MCF 10A (cell line): ENCODE measurements around the gene ATP2A3. TPM values are rescaled to one million over a fixed set of nuclear protein-coding genes. Genes with fewer than 3 reads are reported as not detected.

Experiments
- BruUV-seq: library from RNA; stranded (reverse); fragments of 400-500 nt; replicated peaks from 2 replicates; lab custom pipeline; 2021; lab: Mats Ljungman, UMichigan
- CTCF ChIA-PET: fragments of 300-600 bp; sonication (Branson Sonifier 250); formaldehyde crosslinking; extraction: SDS; loops from one replicate; lab custom pipeline; 2021; ENCODE audit warnings: antibody characterized with exemption, inconsistent platforms; lab: Yijun Ruan, JAX
- POLR2A ChIA-PET: fragments of 300-600, 350-650 bp; sonication (Branson Sonifier 250); formaldehyde crosslinking; extraction: SDS; loops from one replicate; lab custom pipeline; 2020; ENCODE audit warnings: antibody characterized with exemption, inconsistent platforms; lab: Yijun Ruan, JAX
- DNase-seq: peaks from one replicate; pipeline ENCODE4 v3.0.0-alpha.2; 2018; ENCODE audit not compliant: unreplicated experiment
- H3K27ac Mint-ChIP-seq: one replicate; pipeline ENCODE4 v1.8.0; 2022; ENCODE audit warnings: mild to moderate bottlenecking, low read depth, mixed read lengths; ENCODE audit not compliant: unreplicated experiment
- H3K27me3 Mint-ChIP-seq: one replicate; pipeline ENCODE4 v1.8.0; 2022; ENCODE audit warnings: mixed read lengths; ENCODE audit not compliant: insufficient read depth, unreplicated experiment
- H3K36me3 Mint-ChIP-seq: one replicate; pipeline ENCODE4 v1.8.0; 2022; ENCODE audit warnings: mild to moderate bottlenecking, moderate library complexity, mixed read lengths; ENCODE audit not compliant: insufficient read depth, unreplicated experiment
- H3K4me1 Mint-ChIP-seq: one replicate; pipeline ENCODE4 v1.8.0; 2022; ENCODE audit warnings: mixed read lengths; ENCODE audit not compliant: insufficient read depth, unreplicated experiment
- H3K4me3 Mint-ChIP-seq: one replicate; pipeline ENCODE4 v1.8.0; 2022; ENCODE audit warnings: mild to moderate bottlenecking, moderate library complexity, mixed read lengths; ENCODE audit not compliant: unreplicated experiment
- H3K9me3 Mint-ChIP-seq: one replicate; pipeline ENCODE4 v1.8.0; 2022; ENCODE audit warnings: mixed read lengths; ENCODE audit not compliant: unreplicated experiment
- intact Hi-C: fragments of 100-400 bp; cut with micrococcal nuclease; formaldehyde crosslinking; loops from 2 replicates; pipeline ENCODE4 v1.14.1; 2022
- total RNA-seq: library from RNA; stranded (reverse); gene quantifications from 2 replicates; pipeline ENCODE4 v1.2.3, GENCODE V29; 2022
- TF ChIP-seq, protein P1 (sequence below): fragments of 200-600 bp; IDR thresholded peaks from one replicate; pipeline ENCODE4 v1.8.0; 2022; ENCODE audit warnings: antibody characterized with exemption, mild to moderate bottlenecking; ENCODE audit not compliant: unreplicated experiment

The ATP2A3 gene
- total RNA-seq, 1 experiment from 2014 or later, result not detected

DNA sequence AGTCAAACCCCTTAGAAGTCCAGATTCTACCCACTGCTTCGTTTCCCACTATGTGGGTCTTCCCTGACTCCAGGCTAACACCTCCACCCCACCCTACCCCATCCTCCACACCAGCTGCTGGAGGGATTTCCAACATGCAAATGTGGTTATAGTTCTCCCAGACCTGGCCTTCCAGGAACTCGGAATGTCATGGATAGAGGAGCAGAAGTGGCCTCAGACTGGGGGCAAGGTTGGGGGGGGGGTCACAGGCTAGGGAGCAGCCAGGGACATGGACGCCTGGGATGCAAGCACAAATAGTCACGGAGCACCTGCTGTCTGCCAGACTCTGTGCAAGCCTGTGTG lies 73.4 kb downstream of the ATP2A3 start:
- peaks cover 51% of the 10 kb centered on the region for H3K4me1 Mint-ChIP-seq
- ChIA-PET CTCF (interaction anchor here (0.7 kb wide), 2 partner anchors 23 to 46 kb away, joined by 3 to 4 read pairs; no protein-coding TSS in a partner anchor), POLR2A (interaction anchor here (0.6 to 1.4 kb wide), 9 partner anchors 10 to 1834 kb away, joined by 3 to 10 read pairs (median 3); partner anchors contain the start of genes CYB5D2 and ZZEF1)
- H3K4me3 Mint-ChIP-seq, result peak overlapping the region; percentile 72
- intact Hi-C loops, result no loop called here
- TF ChIP-seq, protein P1, sequence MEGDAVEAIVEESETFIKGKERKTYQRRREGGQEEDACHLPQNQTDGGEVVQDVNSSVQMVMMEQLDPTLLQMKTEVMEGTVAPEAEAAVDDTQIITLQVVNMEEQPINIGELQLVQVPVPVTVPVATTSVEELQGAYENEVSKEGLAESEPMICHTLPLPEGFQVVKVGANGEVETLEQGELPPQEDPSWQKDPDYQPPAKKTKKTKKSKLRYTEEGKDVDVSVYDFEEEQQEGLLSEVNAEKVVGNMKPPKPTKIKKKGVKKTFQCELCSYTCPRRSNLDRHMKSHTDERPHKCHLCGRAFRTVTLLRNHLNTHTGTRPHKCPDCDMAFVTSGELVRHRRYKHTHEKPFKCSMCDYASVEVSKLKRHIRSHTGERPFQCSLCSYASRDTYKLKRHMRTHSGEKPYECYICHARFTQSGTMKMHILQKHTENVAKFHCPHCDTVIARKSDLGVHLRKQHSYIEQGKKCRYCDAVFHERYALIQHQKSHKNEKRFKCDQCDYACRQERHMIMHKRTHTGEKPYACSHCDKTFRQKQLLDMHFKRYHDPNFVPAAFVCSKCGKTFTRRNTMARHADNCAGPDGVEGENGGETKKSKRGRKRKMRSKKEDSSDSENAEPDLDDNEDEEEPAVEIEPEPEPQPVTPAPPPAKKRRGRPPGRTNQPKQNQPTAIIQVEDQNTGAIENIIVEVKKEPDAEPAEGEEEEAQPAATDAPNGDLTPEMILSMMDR, result no peak
- no peaks in the 10 kb centered on the region for H3K9me3 Mint-ChIP-seq
- DNase-seq, result no peak
- no TSS peak for BruUV-seq
- H3K27me3 Mint-ChIP-seq, result no peaks in the 10 kb centered on the region
- H3K36me3 Mint-ChIP-seq, result peaks cover 12% of the 10 kb centered on the region
- H3K27ac Mint-ChIP-seq, result no peak overlapping the region

DNA sequence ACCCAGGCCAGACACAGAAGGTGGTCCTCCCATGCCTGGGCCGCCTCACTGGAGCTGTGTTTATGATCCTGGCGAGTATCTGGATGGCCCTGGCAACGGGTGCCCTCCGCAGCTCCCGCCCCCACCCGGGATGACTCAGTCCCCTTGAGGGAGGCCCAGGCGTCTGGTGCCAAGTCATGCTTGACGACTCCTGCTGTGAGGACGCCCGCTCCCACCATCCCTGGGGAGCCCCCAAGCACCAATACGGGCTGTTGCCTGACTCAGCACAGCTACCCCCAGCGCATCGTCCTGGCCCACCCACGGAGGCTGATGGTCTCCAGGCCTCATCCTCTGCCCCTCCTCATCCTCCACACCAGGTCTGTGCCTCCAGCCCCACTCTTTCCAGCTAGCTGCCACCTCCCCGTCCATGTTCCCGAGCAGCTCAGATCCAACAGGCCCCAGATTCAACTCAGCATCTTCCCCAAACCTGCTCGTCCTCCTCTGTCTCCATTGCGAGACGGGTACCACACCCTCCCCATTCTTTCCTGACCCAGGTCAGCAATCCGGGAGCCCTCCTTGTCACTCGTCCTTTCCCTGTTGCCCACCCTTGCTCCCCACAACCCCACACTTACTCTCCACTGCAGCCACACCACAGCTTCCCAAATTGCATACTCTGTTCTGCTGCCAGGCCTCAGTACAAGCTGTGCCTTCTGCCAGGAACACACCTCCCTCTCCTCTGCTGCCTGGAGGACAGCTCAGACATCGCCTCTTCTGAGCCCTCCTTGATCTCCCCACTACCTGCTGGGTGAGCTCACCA lies 74.0 kb downstream of the ATP2A3 start:
- DNase-seq, result peak; percentile 96
- H3K4me1 Mint-ChIP-seq, result peaks cover 51% of the 10 kb centered on the region
- CTCF ChIA-PET, result interaction anchor here (0.6 to 2.2 kb wide), 11 partner anchors 10 to 155 kb away, joined by 3 to 12 read pairs (median 4); partner anchors contain the start of gene NCBP3
- H3K4me3 Mint-ChIP-seq, result peak overlapping the region; percentile 72
- TF ChIP-seq, protein P1, result no peak
- no TSS peak for BruUV-seq
- intact Hi-C loops, result no loop called here
- H3K36me3 Mint-ChIP-seq, result peaks cover 18% of the 10 kb centered on the region
- H3K9me3 Mint-ChIP-seq, result no peaks in the 10 kb centered on the region
- no peaks in the 10 kb centered on the region for H3K27me3 Mint-ChIP-seq
- POLR2A ChIA-PET, result interaction anchor here (0.6 to 1.4 kb wide), 11 partner anchors 11 to 1833 kb away, joined by 3 to 10 read pairs (median 3); partner anchors contain the start of genes CYB5D2, HASPIN and ZZEF1
- H3K27ac Mint-ChIP-seq, result peak overlapping the region; percentile 89

DNA sequence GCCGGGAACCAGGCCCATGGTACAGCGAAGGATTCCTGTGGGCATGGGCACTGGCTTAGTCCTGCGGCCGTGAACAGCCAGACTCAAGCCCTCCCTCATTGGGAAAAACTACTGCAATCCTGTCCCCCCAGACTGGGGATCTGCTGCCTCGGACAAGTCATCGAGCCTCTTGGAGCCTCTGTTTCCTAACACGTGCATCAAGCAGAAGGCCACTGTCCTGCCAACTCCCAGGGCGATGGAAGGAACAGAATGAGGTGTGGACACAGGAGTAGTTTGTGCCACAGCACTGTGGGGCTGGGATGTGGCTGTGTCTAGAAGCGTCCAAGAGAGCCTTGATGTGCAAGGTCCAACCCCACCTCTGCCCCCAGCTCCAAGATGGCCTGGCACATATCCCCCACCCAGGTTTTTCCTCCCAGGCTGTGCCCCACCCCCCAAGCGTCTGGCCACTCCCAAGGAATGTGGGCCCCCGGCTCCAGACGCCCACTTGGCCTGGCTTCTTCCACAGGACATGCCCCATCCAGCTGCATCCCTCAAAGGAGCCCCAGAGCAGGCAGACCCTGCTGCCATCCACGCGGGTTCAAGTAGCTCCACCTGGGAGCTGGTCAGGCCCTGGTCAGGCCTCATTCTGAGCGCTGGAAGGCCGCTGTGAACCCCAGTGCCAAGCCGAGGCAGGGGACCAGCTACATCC lies 74.8 kb downstream of the ATP2A3 start:
- TF ChIP-seq, protein P1, result no peak
- peak; percentile 36 for DNase-seq
- CTCF ChIA-PET, result interaction anchor here (0.6 to 2.2 kb wide), 9 partner anchors 11 to 154 kb away, joined by 3 to 12 read pairs (median 4); partner anchors contain the start of gene NCBP3
- peaks cover 26% of the 10 kb centered on the region for H3K36me3 Mint-ChIP-seq
- POLR2A ChIA-PET, result interaction anchor here (1.0 to 1.4 kb wide), 4 partner anchors 44 to 476 kb away, joined by 3 to 10 read pairs (median 4); partner anchors contain the start of gene HASPIN
- peak overlapping the region; percentile 89 for H3K27ac Mint-ChIP-seq
- intact Hi-C loops, result no loop called here
- BruUV-seq, result no TSS peak
- peaks cover 45% of the 10 kb centered on the region for H3K4me1 Mint-ChIP-seq
- no peaks in the 10 kb centered on the region for H3K9me3 Mint-ChIP-seq
- peak overlapping the region; percentile 72 for H3K4me3 Mint-ChIP-seq
- H3K27me3 Mint-ChIP-seq, result no peaks in the 10 kb centered on the region
